ENCODE results near the gene TAF1D. TPM values are rescaled to one million over a fixed set of nuclear protein-coding genes. Genes with fewer than 3 reads are reported as not detected.

The TAF1D gene
- total and polyA plus RNA-seq, 12 donors, result 20.8 to 262 (median 59.5) TPM

GRCh38 chr11:93689240-93689639 is 52.1 kb downstream of the TAF1D start:
- Histone ChIP-seq H3K4me3 (no peak overlapping the region), H3K4me1 (replicated peaks in 1 of 2) (no peaks in the 10 kb centered on the region), H3K36me3 (replicated peaks in 1 of 2) (peaks cover 0 to 37% of the 10 kb centered on the region in 2 donors), H3K27me3 (no peaks in the 10 kb centered on the region), H3K27ac (no peak overlapping the region), H3K9me3 (replicated peaks in 1 of 3) (no peaks in the 10 kb centered on the region)
- WGBS, 4 donors, result 64 to 87% (median 70%) methylated on average over 2 of the region's 2 CpGs
- intact Hi-C loops (cut with DNase I), result loop anchor here in 1 of 2 donors (10.0 kb wide), 2 partner anchors 46 to 116 kb away; no protein-coding TSS in a partner anchor
- no peak for DNase-seq
- no peak for TF ChIP-seq POLR2A (IDR thresholded peaks at IDR 0.05)
- TF ChIP-seq, protein P1, sequence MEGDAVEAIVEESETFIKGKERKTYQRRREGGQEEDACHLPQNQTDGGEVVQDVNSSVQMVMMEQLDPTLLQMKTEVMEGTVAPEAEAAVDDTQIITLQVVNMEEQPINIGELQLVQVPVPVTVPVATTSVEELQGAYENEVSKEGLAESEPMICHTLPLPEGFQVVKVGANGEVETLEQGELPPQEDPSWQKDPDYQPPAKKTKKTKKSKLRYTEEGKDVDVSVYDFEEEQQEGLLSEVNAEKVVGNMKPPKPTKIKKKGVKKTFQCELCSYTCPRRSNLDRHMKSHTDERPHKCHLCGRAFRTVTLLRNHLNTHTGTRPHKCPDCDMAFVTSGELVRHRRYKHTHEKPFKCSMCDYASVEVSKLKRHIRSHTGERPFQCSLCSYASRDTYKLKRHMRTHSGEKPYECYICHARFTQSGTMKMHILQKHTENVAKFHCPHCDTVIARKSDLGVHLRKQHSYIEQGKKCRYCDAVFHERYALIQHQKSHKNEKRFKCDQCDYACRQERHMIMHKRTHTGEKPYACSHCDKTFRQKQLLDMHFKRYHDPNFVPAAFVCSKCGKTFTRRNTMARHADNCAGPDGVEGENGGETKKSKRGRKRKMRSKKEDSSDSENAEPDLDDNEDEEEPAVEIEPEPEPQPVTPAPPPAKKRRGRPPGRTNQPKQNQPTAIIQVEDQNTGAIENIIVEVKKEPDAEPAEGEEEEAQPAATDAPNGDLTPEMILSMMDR (IDR thresholded peaks at IDR 0.05), result no peak

DNA sequence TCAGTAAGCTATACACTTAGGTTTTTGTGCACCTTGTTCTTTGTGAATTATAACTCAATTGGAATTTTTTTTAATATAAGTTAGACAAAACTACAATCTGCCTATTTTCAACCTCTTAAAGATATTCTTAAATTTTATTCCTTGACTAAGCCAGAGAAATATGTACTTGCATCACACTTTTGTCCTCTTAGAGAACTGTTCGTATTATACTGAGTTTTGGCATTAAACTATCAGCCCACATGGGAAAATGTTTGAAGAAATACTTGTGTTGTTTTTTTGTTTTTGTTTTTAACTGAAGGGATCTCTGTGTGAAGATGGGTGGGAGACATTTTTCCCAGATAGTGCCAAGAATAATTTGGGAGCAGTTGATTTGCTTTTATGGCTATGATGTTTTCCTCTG is 54.5 kb downstream of the TAF1D start:
- no peak overlapping the region for H3K27ac ChIP-seq
- no peaks in the 10 kb centered on the region for H3K4me1 ChIP-seq (replicated peaks in 1 of 2)

DNA sequence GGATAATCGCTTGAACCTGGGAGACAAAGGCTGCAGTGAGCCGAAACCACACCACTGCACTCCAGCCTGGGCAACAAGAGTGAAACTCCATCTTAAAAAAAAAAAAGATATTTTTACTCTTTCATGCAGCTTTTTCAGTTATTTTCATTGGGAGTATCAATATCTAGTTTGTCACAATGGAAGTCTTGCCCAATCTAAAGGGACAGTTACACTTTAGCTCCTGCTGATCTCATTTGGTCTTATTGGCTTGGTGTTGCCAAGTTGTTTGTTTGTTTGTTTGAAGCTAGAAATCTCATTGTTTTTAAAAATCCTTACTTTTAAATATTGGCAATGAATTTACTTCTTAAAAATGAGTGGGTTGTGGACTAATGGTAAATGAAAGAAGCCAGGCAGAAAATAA is 55.1 kb downstream of the TAF1D start:
- WGBS, 4 donors, result 95 to 100% (median 98%) methylated on average over 2 of the region's 2 CpGs
- Histone ChIP-seq H3K4me1 (replicated peaks in 1 of 2) (no peaks in the 10 kb centered on the region), H3K27ac (no peak overlapping the region), H3K36me3 (replicated peaks in 1 of 2) (peaks cover 0 to 38% of the 10 kb centered on the region in 2 donors), H3K4me3 (no peak overlapping the region), H3K27me3 (no peaks in the 10 kb centered on the region), H3K9me3 (replicated peaks in 1 of 3) (no peaks in the 10 kb centered on the region)
- no peak for DNase-seq
- TF ChIP-seq, protein P1 (IDR thresholded peaks at IDR 0.05), result no peak
- TF ChIP-seq POLR2A (IDR thresholded peaks at IDR 0.05), result no peak
- intact Hi-C loops (cut with DNase I), result loop anchor here in 1 of 2 donors (10.0 kb wide), 2 partner anchors 49 to 119 kb away; no protein-coding TSS in a partner anchor

More for the DNA sequence above, 54.5 kb downstream of the TAF1D start:
- no peaks in the 10 kb centered on the region for H3K9me3 ChIP-seq (replicated peaks in 1 of 3)
- H3K27me3 ChIP-seq, result no peaks in the 10 kb centered on the region
- TF ChIP-seq POLR2A (IDR thresholded peaks at IDR 0.05), result no peak
- TF ChIP-seq, protein P1 (IDR thresholded peaks at IDR 0.05), result no peak
- 58 to 77% (median 71%) methylated on average over 1 of the region's 1 CpG for WGBS, 4 donors
- peaks cover 0 to 38% of the 10 kb centered on the region in 2 donors for H3K36me3 ChIP-seq (replicated peaks in 1 of 2)
- no peak for DNase-seq
- no peak overlapping the region for H3K4me3 ChIP-seq
- intact Hi-C loops (cut with DNase I), result loop anchor here in 1 of 2 donors (10.0 kb wide), 2 partner anchors 48 to 118 kb away; no protein-coding TSS in a partner anchor

MicroRNAs within 50 kb of the gene (microRNA counts, 767-probe panel; counts per million panel counts)
- 0 counts per million in 2 donors for microRNA hsa-miR-1304-5p

Small RNA genes lying within 50 kb of the gene (microRNA-seq; reads per million reads assigned to microRNA genes)
- 0.28 to 5.8 (median 4.6) reads per million in 3 donors for gene MIR1304

Small RNA genes lying within 50 kb of the gene (small RNA-seq; reads per million reads assigned to genes)
- 0 reads per million in 2 donors for gene RF00019
- 41.9 to 42.5 reads per million in 2 donors for gene RF00493
- 0 to 0.24 reads per million in 2 donors for gene SCARNA9
- gene SNORA1, result 0 reads per million in 2 donors
- gene SNORA18, result 0 reads per million in 2 donors
- 0 reads per million in 2 donors for gene SNORA25
- 0 reads per million in 2 donors for gene SNORA32
- 0 reads per million in 2 donors for gene SNORA40
- gene SNORA8, result 0 reads per million in 2 donors
- gene SNORD5, result 0 reads per million in 2 donors
- gene SNORD6, result 1,181 to 1,253 reads per million in 2 donors

Other genes with a start within 250 kb of the TAF1D start
- gene SMCO4, start 198.1 kb downstream of the TAF1D start, total RNA-seq, result 100 to 1,000 TPM in 2 of 9 donors, 10 to 100 TPM in 7; 23.2 to 108 (median 78.0) TPM
- gene SMCO4, start 198.1 kb downstream of the TAF1D start, polyA plus RNA-seq, result 10 to 100 TPM; 31.6 to 81.7 (median 40.9) TPM
- gene CEP295, start 79.8 kb downstream of the TAF1D start, total RNA-seq, result 10 to 100 TPM in 4 of 9 donors, 1 to 10 TPM in 5; 4.5 to 24.7 (median 9.4) TPM
- gene CEP295, start 79.8 kb downstream of the TAF1D start, polyA plus RNA-seq, result 10 to 100 TPM in 2 of 3 donors, 1 to 10 TPM in 1; 6.4 to 31.5 (median 10.6) TPM
- gene C11orf54, start 177 bp upstream of the TAF1D start, total RNA-seq, result 10 to 100 TPM; 28.7 to 68.2 (median 38.6) TPM
- gene C11orf54, start 177 bp upstream of the TAF1D start, polyA plus RNA-seq, result 10 to 100 TPM; 15.2 to 31.9 (median 19.1) TPM
- 10 to 100 TPM; 16.9 to 32.0 (median 23.7) TPM for gene MED17, start 42.8 kb upstream of the TAF1D start, total RNA-seq
- 10 to 100 TPM in 2 of 3 donors, 1 to 10 TPM in 1; 8.4 to 16.9 (median 10.4) TPM for gene MED17, start 42.8 kb upstream of the TAF1D start, polyA plus RNA-seq
- gene VSTM5, start 109.1 kb upstream of the TAF1D start, total RNA-seq, result under 1 TPM in 4 of 9 donors, not detected in 5; 0.15 to 0.55 (median 0.25) TPM
- gene VSTM5, start 109.1 kb upstream of the TAF1D start, polyA plus RNA-seq, result under 1 TPM; 0.07 to 0.16 (median 0.13) TPM

All from adrenal gland (tissue), 12 donors.